ENCODE results near the gene CTNNA2. TPM values are rescaled to one million over a fixed set of nuclear protein-coding genes. Genes with fewer than 3 reads are reported as not detected.

Gene CTNNA2
- total RNA-seq, 1 experiment from 2014 or later: 5.5 TPM

- Mint-ChIP-seq H3K4me3 (no peak overlapping the region), H3K9me3 (no peaks in the 10 kb centered on the region; a peak in 1 of 5 replicates), H3K27me3 (ENCODE audit: low read depth) (no peaks in the 10 kb centered on the region), H3K4me1 (peaks cover 0 to 4% of the 10 kb centered on the region in 2 experiments; a peak in 1 of 4 replicates), H3K27ac (no peak overlapping the region; a peak in 1 of 7 replicates), H3K36me3 (ENCODE audit: insufficient read depth in 1 of 3, low read depth in 3 of 3) (no peaks in the 10 kb centered on the region; a peak in 1 of 7 replicates)
- H3K4me1 ChIP-seq (ENCODE audit: insufficient read depth, low read length): no peaks in the 10 kb centered on the region; the same call in 1 of the 2 replicates
- H3K4ac ChIP-seq (ENCODE audit: low read depth, low read length): no peak overlapping the region
- no peak overlapping the region for H3K14ac ChIP-seq (ENCODE audit: insufficient read depth, low read length)
- no peak overlapping the region for H3K27ac ChIP-seq (ENCODE audit: insufficient read length, low read depth, low read length)
- no peaks in the 10 kb centered on the region for H3K79me1 ChIP-seq (ENCODE audit: insufficient read depth, low read depth, low read length, poor library complexity, severe bottlenecking)
- H2BK120ac ChIP-seq (ENCODE audit: low read depth, low read length, poor library complexity, severe bottlenecking): no peak overlapping the region
- H2BK5ac ChIP-seq (ENCODE audit: insufficient read length, low read length): no peak overlapping the region
- H2AK5ac ChIP-seq (ENCODE audit: insufficient read length, low read length): no peak overlapping the region
- H3K4me2 ChIP-seq (ENCODE audit: insufficient read depth, insufficient read length, low read length): no peak overlapping the region
- no peak overlapping the region for H4K8ac ChIP-seq (replicated peaks; ENCODE audit: insufficient read length, low read depth, low read length)
- no peak overlapping the region for H3K56ac ChIP-seq (ENCODE audit: insufficient read length, low read depth, low read length)
- no peak overlapping the region for H2BK15ac ChIP-seq (ENCODE audit: low read depth, low read length)
- H3K23me2 ChIP-seq (ENCODE audit: insufficient read length, low read depth, low read length, poor library complexity, severe bottlenecking): no peaks in the 10 kb centered on the region
- no peak overlapping the region for H4K91ac ChIP-seq (ENCODE audit: insufficient read length, low read depth, low read length)
- TF ChIP-seq, protein P1, sequence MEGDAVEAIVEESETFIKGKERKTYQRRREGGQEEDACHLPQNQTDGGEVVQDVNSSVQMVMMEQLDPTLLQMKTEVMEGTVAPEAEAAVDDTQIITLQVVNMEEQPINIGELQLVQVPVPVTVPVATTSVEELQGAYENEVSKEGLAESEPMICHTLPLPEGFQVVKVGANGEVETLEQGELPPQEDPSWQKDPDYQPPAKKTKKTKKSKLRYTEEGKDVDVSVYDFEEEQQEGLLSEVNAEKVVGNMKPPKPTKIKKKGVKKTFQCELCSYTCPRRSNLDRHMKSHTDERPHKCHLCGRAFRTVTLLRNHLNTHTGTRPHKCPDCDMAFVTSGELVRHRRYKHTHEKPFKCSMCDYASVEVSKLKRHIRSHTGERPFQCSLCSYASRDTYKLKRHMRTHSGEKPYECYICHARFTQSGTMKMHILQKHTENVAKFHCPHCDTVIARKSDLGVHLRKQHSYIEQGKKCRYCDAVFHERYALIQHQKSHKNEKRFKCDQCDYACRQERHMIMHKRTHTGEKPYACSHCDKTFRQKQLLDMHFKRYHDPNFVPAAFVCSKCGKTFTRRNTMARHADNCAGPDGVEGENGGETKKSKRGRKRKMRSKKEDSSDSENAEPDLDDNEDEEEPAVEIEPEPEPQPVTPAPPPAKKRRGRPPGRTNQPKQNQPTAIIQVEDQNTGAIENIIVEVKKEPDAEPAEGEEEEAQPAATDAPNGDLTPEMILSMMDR (conservative IDR thresholded peaks at IDR 0.05): no peak
- no peak overlapping the region for H3K23ac ChIP-seq (ENCODE audit: insufficient read length, low read depth, low read length)
- no peak overlapping the region for H2AFZ ChIP-seq (ENCODE audit: low read length)
- no peaks in the 10 kb centered on the region for H4K20me1 ChIP-seq (ENCODE audit: control insufficient read depth, insufficient read depth, insufficient read length)
- H3K27me3 ChIP-seq (ENCODE audit: insufficient read depth, low read length): no peaks in the 10 kb centered on the region
- H4K5ac ChIP-seq (ENCODE audit: insufficient read length, low read depth, low read length): no peak overlapping the region
- H3K9ac ChIP-seq (ENCODE audit: extremely low read depth, insufficient read length, low read length): no peak overlapping the region
- no peak overlapping the region for H2BK12ac ChIP-seq (ENCODE audit: insufficient read length, low read depth, low read length)
- no CpG with 5 or more reads among the region's 3 CpGs for WGBS (ENCODE audit: extremely low coverage, insufficient read length, low lambda C conversion rate)
- no peak overlapping the region for H2BK20ac ChIP-seq (ENCODE audit: low read depth, low read length, poor library complexity, severe bottlenecking)
- H3K18ac ChIP-seq (ENCODE audit: insufficient read length, low read depth, low read length): no peak overlapping the region
- no peaks in the 10 kb centered on the region for H3K9me3 ChIP-seq (ENCODE audit: control insufficient read depth, low read depth, low read length)
- H3K79me2 ChIP-seq (ENCODE audit: insufficient read depth, low read length): no peaks in the 10 kb centered on the region
- H3T11ph ChIP-seq (ENCODE audit: low read length): no peak overlapping the region
- no peak for DNase-seq
Observed at GRCh38 chr2:80028051-80028450, 515.2 kb downstream of the CTNNA2 start.

Measured in H9 (cell line).